ENCODE data around the gene WDR74.
"Not testable (repeated sequence)": the region's sequence is repeated elsewhere in the genome, so short reads cannot be mapped to it uniquely, and the experiment has no call there.

WDR74 gene

DNA sequence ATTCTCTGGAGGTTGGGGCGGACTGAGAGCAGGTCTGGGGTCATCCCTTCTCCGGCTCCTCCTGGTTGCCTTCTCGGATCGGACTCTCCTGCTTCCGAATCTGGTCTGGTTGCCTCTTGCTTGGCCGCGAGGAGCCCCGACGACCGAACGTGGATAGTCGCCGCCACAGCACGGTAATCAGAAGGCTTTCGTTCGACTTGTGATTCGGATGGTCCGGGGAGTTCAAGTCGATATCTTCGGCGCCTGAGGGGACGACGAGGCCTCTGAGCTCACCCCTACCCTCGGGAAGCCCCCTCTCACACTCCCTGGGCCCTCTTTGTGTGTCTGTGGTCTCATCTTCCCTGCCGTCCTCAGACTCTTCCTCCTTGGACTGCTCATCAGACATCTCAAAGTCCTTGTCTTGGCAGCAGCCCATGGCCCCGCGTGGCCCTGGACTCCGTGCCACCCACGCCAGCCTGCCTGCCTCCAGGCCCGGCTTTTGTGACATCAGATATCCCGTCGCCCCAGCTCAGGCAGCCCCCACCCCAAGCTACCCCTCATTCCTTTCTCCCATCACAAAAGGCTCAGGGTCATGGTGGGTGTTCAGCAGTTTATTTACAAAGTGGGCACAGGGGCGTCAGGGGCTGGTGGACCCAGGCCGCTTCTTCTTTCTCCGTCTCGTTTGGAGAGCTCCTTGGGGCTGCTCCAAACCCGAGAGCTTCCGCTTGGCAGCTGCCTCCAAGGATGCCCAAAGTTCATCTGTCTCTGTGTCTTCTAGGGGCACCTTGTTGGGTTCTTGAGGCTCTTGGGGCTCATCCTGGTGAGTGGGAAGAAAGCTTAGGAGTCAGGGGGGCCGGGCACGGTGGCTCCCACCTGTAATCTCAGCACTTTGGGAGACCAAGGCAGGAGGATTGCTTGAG, 6.8 kb downstream of the WDR74 start, which contains the start of gene TEX54:
TEX54 (minus strand) TSS at position 506 of the 899 bp plus-strand sequence.
- peaks cover 69% of the 10 kb centered on the region for H3K36me3 ChIP-seq (ENCODE audit: control insufficient read depth, insufficient read depth, low read length)
- WGBS, 2 experiments (ENCODE audit: insufficient coverage in 2 of 2), result 19 to 25% methylated on average over 34 to 38 of the region's 40 CpGs
- H3K9me3 ChIP-seq (ENCODE audit: control insufficient read depth, low read length), result no peaks in the 10 kb centered on the region
- peak within 1 kb of the TSS; percentile 85 for H3K4me3 ChIP-seq (ENCODE audit: extremely low read depth, insufficient read depth, low read length, poor library complexity, severe bottlenecking)
- H3K4me1 ChIP-seq (ENCODE audit: control insufficient read depth, insufficient read depth, low read length, poor library complexity, severe bottlenecking), result peaks cover 8% of the 10 kb centered on the region
- peak within 1 kb of the TSS; percentile 100 for H3K27ac ChIP-seq (ENCODE audit: low read depth, low read length, severe bottlenecking)

DNA sequence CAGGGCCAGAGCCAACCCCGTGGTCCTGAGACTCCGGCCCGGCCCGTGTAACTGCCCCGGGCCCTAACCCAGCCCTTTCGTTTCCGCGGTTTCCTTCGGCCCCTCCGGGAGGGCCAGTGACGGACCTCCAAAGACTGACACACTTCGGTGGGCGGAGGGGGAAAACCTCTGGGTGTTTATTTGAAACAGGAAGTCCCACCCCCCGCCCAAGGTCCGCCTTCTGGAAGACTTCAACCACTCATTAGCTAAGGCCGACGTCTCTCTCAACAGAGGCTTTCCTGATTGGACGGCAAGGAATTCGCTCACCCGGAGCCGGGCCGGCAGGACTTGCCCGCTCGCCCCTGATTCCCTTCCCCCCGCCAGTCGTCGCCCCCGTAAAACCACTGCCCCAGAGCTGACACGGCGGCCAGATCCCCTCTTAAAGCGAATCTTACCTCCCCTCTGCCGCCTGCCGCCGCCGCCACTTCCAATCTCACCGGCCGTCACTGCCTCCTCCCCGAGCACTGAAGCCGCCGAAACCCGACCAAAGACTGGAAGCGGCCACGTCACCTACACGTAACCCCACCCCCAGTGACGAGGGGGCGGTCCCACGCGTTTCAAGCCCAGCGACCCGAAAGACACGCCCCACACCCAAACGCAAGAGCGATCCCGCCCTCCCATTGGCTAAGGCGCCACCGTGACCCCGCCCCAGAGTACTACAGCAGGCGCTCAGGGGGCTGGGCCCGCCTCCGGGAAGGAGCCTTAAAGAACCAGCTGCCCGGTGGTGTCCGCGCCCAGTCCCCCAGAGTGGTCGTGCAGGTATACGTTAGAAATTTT, 7.7 kb downstream of the WDR74 start, which contains the start of gene STX5:
STX5 (minus strand) TSS at position 532 of the 816 bp plus-strand sequence. CDS start 808 bp downstream, outside the sequence.
- H3K4me3 ChIP-seq (ENCODE audit: extremely low read depth, insufficient read depth, low read length, poor library complexity, severe bottlenecking), result peak within 1 kb of the TSS; percentile 85
- peak within 1 kb of the TSS; percentile 100 for H3K27ac ChIP-seq (ENCODE audit: low read depth, low read length, severe bottlenecking)
- H3K9me3 ChIP-seq (ENCODE audit: control insufficient read depth, low read length), result no peaks in the 10 kb centered on the region
- WGBS, 2 experiments (ENCODE audit: insufficient coverage in 2 of 2), result 0% methylated on average over 32 to 49 of the region's 65 CpGs
- peaks cover 71% of the 10 kb centered on the region for H3K36me3 ChIP-seq (ENCODE audit: control insufficient read depth, insufficient read depth, low read length)
- peaks cover 8% of the 10 kb centered on the region for H3K4me1 ChIP-seq (ENCODE audit: control insufficient read depth, insufficient read depth, low read length, poor library complexity, severe bottlenecking)

DNA sequence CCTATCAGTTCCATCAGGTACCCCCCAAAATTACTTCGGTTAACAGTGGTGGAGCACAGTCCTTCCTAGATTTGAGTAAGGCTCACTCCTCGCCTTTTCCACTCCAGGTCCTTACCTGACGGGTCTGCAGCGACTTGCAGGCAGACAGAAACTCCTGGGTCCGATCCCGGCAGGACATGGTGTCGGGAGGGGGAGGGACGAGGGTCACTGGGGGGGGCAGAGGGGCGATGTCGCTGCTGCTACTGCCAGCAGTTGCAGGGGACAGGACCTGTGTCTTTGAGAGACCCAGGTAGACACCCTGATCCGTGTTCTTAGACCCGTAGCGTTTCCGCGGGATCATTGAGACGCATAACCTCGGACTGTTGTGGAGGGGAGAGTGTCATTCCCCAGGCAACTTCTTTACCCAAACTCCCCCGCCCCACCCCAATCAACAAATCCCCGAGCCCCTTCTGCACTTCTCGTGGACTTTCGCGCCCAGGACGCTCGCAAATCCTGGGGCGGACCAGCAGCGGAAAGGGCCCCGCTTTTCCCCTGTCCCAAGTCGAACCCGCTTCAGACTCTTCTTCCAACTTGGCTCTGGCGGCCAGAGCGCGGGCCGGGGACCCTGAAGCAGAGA, 8.4 kb downstream of the WDR74 start:
- H3K4me3 ChIP-seq (ENCODE audit: extremely low read depth, insufficient read depth, low read length, poor library complexity, severe bottlenecking), result peak overlapping the region; percentile 85
- no peaks in the 10 kb centered on the region for H3K9me3 ChIP-seq (ENCODE audit: control insufficient read depth, low read length)
- peaks cover 8% of the 10 kb centered on the region for H3K4me1 ChIP-seq (ENCODE audit: control insufficient read depth, insufficient read depth, low read length, poor library complexity, severe bottlenecking)
- WGBS, 2 experiments (ENCODE audit: insufficient coverage in 2 of 2), result 0% methylated on average over 7 to 24 of the region's 33 CpGs
- H3K36me3 ChIP-seq (ENCODE audit: control insufficient read depth, insufficient read depth, low read length), result peaks cover 68% of the 10 kb centered on the region
- peak overlapping the region; percentile 100 for H3K27ac ChIP-seq (ENCODE audit: low read depth, low read length, severe bottlenecking)

DNA sequence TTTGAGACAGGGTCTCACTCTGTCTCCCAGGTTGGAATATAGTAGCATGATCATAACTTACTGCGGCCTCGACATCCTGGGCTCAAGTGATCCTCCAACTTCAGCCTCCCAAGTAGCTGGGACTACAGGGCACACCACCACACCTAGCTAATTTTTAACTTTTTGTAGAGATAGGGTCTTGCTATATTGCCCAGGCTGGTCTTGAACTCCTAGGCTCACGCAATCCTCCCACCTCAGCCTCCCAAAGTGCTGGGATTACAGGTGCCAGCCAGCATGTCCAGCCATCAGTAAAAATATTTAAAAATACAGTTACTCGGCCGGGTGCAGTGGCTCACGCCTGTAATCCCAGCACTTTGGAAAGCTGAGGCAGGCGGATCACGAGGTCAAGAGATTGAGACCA, 11.3 kb downstream of the WDR74 start:
- 93 to 98% methylated on average over 6 to 7 of the region's 8 CpGs for WGBS, 2 experiments (ENCODE audit: insufficient coverage in 2 of 2)
- H3K9me3 ChIP-seq (ENCODE audit: control insufficient read depth, low read length); H3K4me3 ChIP-seq (ENCODE audit: extremely low read depth, insufficient read depth, low read length, poor library complexity, severe bottlenecking); H3K27ac ChIP-seq (ENCODE audit: low read depth, low read length, severe bottlenecking); H3K4me1 ChIP-seq (ENCODE audit: control insufficient read depth, insufficient read depth, low read length, poor library complexity, severe bottlenecking): not testable (repeated sequence)
- peaks cover 69% of the 10 kb centered on the region for H3K36me3 ChIP-seq (ENCODE audit: control insufficient read depth, insufficient read depth, low read length)

DNA sequence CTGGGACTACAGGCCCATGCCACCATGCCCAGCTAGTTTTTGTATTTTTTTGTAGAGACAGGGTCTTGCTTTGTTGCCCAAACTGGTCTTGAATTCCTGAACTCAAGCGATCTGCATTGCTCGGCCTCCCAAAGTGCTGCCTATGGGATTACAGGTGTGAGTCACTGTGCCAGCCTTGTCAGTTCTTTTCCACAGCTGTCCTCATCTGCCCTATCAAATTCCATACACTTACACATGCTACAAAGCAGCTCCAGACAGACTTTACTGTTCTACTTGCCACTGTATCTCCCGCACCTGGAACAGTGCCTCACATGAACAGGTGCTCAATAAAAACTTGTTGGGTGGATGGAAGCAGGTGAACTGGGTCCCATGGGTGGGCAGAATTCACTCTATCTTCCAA, 15.7 kb downstream of the WDR74 start:
- Histone ChIP-seq H3K27ac (ENCODE audit: low read depth, low read length, severe bottlenecking) (no peak overlapping the region), H3K4me1 (ENCODE audit: control insufficient read depth, insufficient read depth, low read length, poor library complexity, severe bottlenecking) (no peaks in the 10 kb centered on the region), H3K4me3 (ENCODE audit: extremely low read depth, insufficient read depth, low read length, poor library complexity, severe bottlenecking) (no peak overlapping the region), H3K36me3 (ENCODE audit: control insufficient read depth, insufficient read depth, low read length) (peaks cover 87% of the 10 kb centered on the region), H3K9me3 (ENCODE audit: control insufficient read depth, low read length) (no peaks in the 10 kb centered on the region)
- WGBS, 2 experiments (ENCODE audit: insufficient coverage in 2 of 2), result 89 to 95% methylated on average over 2 of the region's 3 CpGs

DNA sequence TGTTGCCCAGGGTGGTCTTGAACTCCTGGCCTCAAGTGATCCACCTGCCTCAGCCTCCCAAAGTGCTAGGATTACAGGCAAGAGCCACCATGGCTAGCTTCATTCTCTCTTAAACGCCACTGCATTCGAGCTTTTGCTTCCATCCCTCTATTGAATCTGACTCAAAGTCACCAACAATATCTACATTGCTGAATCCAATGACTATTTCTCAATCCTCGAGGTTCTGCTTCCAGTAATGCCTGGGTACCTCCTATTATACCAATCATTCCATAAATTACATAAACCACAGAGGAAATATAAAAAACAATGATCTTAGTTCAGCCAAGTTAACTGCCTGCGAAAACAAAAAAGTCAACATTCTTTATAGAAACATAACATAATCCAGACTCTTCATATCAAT, 22.3 kb downstream of the WDR74 start:
- WGBS, 2 experiments (ENCODE audit: insufficient coverage in 2 of 2), result 91 to 94% methylated on average over 4 of the region's 4 CpGs
- Histone ChIP-seq H3K4me3 (ENCODE audit: extremely low read depth, insufficient read depth, low read length, poor library complexity, severe bottlenecking) (no peak overlapping the region), H3K9me3 (ENCODE audit: control insufficient read depth, low read length) (no peaks in the 10 kb centered on the region), H3K4me1 (ENCODE audit: control insufficient read depth, insufficient read depth, low read length, poor library complexity, severe bottlenecking) (no peaks in the 10 kb centered on the region), H3K36me3 (ENCODE audit: control insufficient read depth, insufficient read depth, low read length) (peaks cover 81% of the 10 kb centered on the region), H3K27ac (ENCODE audit: low read depth, low read length, severe bottlenecking) (no peak overlapping the region)

DNA sequence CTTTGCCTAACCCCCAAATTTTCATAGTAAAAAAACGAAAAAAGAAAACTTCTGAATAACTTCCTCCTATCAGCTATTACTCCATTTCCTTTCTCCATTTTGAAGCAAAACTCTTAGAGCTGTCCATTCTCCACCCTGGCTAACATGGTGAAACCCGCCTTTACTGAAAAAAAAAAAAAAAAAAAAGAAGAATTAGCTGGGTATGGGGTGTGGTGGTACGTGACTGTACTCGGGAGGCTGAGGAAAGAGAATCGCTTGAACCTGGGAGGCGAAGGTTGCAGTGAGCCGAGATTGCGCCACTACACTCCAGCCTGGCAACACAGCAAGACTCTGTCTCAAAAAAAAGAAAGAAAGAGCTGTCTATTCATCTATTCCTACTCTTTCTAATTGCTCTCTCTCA, 22.8 kb downstream of the WDR74 start:
- peaks cover 75% of the 10 kb centered on the region for H3K36me3 ChIP-seq (ENCODE audit: control insufficient read depth, insufficient read depth, low read length)
- H3K4me3 ChIP-seq (ENCODE audit: extremely low read depth, insufficient read depth, low read length, poor library complexity, severe bottlenecking), result no peak overlapping the region
- H3K9me3 ChIP-seq (ENCODE audit: control insufficient read depth, low read length), result no peaks in the 10 kb centered on the region
- H3K27ac ChIP-seq (ENCODE audit: low read depth, low read length, severe bottlenecking), result no peak overlapping the region
- H3K4me1 ChIP-seq (ENCODE audit: control insufficient read depth, insufficient read depth, low read length, poor library complexity, severe bottlenecking), result no peaks in the 10 kb centered on the region
- 78 to 91% methylated on average over 1 to 4 of the region's 8 CpGs for WGBS, 2 experiments (ENCODE audit: insufficient coverage in 2 of 2)

DNA sequence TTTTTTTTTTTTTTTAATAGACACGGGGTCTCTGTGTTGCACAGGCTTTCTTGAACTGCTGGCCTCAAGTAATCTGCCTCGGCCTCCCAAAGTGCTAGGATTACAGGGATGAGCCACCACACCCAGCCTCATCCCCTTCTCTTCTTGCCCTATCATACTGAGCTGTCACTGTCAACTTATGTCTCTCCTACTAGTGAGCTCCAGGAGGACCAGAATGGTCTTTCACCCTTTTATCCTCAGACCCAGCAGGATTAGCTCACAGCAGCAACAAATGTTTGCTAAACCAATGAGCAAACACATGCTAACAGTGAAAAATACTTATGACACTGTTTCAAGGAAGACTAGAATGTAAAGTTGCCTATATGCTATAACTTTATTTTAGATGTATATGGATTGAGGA, 27.7 kb downstream of the WDR74 start:
- H3K9me3 ChIP-seq (ENCODE audit: control insufficient read depth, low read length), result no peaks in the 10 kb centered on the region
- peaks cover 51% of the 10 kb centered on the region for H3K36me3 ChIP-seq (ENCODE audit: control insufficient read depth, insufficient read depth, low read length)
- H3K4me3 ChIP-seq (ENCODE audit: extremely low read depth, insufficient read depth, low read length, poor library complexity, severe bottlenecking), result no peak overlapping the region
- peaks cover 8% of the 10 kb centered on the region for H3K4me1 ChIP-seq (ENCODE audit: control insufficient read depth, insufficient read depth, low read length, poor library complexity, severe bottlenecking)
- WGBS, 2 experiments (ENCODE audit: insufficient coverage in 2 of 2), result 100% methylated on average over 2 of the region's 2 CpGs
- no peak overlapping the region for H3K27ac ChIP-seq (ENCODE audit: low read depth, low read length, severe bottlenecking)

DNA sequence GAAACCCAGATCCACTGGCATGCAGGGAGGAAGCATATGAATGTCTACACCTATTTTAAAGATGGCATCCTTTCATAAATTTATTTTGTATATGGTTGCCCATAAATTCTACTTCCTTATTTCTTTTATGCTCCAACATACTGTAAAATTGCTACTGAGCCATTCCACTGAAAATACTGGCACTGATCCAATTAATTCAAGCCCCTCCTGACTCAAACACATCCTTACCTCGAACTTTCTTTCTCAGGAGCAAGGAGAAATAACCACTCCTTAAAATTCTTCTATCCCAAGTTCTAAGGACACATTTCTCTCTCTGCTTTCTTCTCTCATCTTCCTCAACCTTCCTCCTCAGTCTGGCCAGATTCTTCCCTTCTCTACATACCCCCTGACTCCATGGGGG, 28.6 kb downstream of the WDR74 start:
- H3K27ac ChIP-seq (ENCODE audit: low read depth, low read length, severe bottlenecking), result no peak overlapping the region
- peaks cover 42% of the 10 kb centered on the region for H3K36me3 ChIP-seq (ENCODE audit: control insufficient read depth, insufficient read depth, low read length)
- H3K4me3 ChIP-seq (ENCODE audit: extremely low read depth, insufficient read depth, low read length, poor library complexity, severe bottlenecking), result no peak overlapping the region
- peaks cover 14% of the 10 kb centered on the region for H3K4me1 ChIP-seq (ENCODE audit: control insufficient read depth, insufficient read depth, low read length, poor library complexity, severe bottlenecking)
- 82 to 100% methylated on average over 1 of the region's 1 CpG for WGBS, 2 experiments (ENCODE audit: insufficient coverage in 2 of 2)
- no peaks in the 10 kb centered on the region for H3K9me3 ChIP-seq (ENCODE audit: control insufficient read depth, low read length)

DNA sequence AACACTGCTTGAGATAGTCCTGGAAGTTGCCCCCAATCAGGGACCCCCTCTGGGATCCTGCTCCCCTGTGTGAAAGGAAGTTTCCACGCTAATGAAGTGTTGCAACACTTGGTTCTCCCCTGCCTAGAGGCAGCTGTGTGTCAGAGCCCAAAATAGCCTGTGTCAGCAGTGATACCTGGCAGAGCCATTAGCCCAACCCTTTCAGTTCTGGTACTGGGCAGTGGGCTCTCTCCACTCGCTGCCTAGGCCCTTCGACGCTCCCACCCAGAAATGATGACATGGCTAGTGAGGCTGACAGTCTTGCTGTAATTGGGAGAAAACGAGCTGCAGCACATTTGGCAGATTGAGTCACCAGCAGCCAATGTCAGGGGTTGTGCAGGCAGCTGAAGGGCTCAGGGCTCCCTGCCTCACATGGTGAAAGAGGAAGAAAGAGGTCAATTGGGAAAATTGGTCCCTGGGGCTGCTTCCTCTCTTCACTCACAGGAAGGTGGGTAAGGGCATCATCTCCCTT, 32.7 kb downstream of the WDR74 start:
- Histone ChIP-seq H3K27ac (ENCODE audit: low read depth, low read length, severe bottlenecking) (peak overlapping the region; percentile 81), H3K36me3 (ENCODE audit: control insufficient read depth, insufficient read depth, low read length) (peaks cover 36% of the 10 kb centered on the region), H3K4me3 (ENCODE audit: extremely low read depth, insufficient read depth, low read length, poor library complexity, severe bottlenecking) (no peak overlapping the region), H3K9me3 (ENCODE audit: control insufficient read depth, low read length) (no peaks in the 10 kb centered on the region), H3K4me1 (ENCODE audit: control insufficient read depth, insufficient read depth, low read length, poor library complexity, severe bottlenecking) (peaks cover 19% of the 10 kb centered on the region)
- 75 to 84% methylated on average over 5 of the region's 5 CpGs for WGBS, 2 experiments (ENCODE audit: insufficient coverage in 2 of 2)
